AG08395 (cell line): ENCODE results near the gene TPRG1L.

Experiments used
- DNase-seq: peaks from one replicate; pipeline ENCODE4 v3.0.0; 2012; ENCODE audit warnings: mixed read lengths, low spot score

TPRG1L gene

GRCh38 chr1:3645247-3645646 lies 20.4 kb downstream of the TPRG1L start:
- DNase-seq: no peak

GRCh38 chr1:3645666-3646355 lies 21.0 kb downstream of the TPRG1L start:
- DNase-seq: no peak

GRCh38 chr1:3646596-3646995 lies 21.8 kb downstream of the TPRG1L start:
- DNase-seq: no peak

GRCh38 chr1:3649342-3650247 lies 24.8 kb downstream of the TPRG1L start, which contains the start of gene WRAP73:
WRAP73 (minus strand) TSS chr1:3650103; CDS start chr1:3649999, 104 bp downstream.
- peak; percentile 96 for DNase-seq

- no peak for DNase-seq
These were observed 25.6 kb downstream of the TPRG1L start for GRCh38 chr1:3650248-3651025.

- DNase-seq: no peak
These were observed 26.5 kb downstream of the TPRG1L start for GRCh38 chr1:3651026-3651929.

- no peak for DNase-seq
These were observed 27.2 kb downstream of the TPRG1L start, which contains the start of gene TP73 for GRCh38 chr1:3651930-3652547. TP73 (plus strand) TSS chr1:3652516; CDS start chr1:3682366, 29,850 bp downstream.

GRCh38 chr1:3652548-3653285 lies 27.9 kb downstream of the TPRG1L start:
- no peak for DNase-seq

- DNase-seq: no peak
These were observed 28.4 kb downstream of the TPRG1L start for GRCh38 chr1:3653286-3653618.

- DNase-seq: no peak
These were observed 29.9 kb downstream of the TPRG1L start for GRCh38 chr1:3654549-3655281.

- no peak for DNase-seq
These were observed 31.8 kb downstream of the TPRG1L start for GRCh38 chr1:3656450-3657095.

GRCh38 chr1:3657096-3657475 lies 32.3 kb downstream of the TPRG1L start:
- no peak for DNase-seq

GRCh38 chr1:3657578-3658230 lies 32.9 kb downstream of the TPRG1L start:
- no peak for DNase-seq

GRCh38 chr1:3658231-3658615 lies 33.4 kb downstream of the TPRG1L start:
- no peak for DNase-seq

GRCh38 chr1:3659093-3659492 lies 34.3 kb downstream of the TPRG1L start:
- no peak for DNase-seq

GRCh38 chr1:3660704-3661103 lies 35.9 kb downstream of the TPRG1L start:
- no peak for DNase-seq

GRCh38 chr1:3661631-3662030 lies 36.8 kb downstream of the TPRG1L start:
- DNase-seq: no peak

- no peak for DNase-seq
These were observed 37.4 kb downstream of the TPRG1L start for GRCh38 chr1:3662080-3662671.
